ENCODE data around the gene RAB11FIP3.
A peak's percentile ranks its signal among the peaks of the same experiment; 100 is the strongest.
"Not testable (repeated sequence)": the region's sequence is repeated elsewhere in the genome, so short reads cannot be mapped to it uniquely, and the experiment has no call there.

Gene RAB11FIP3

GRCh38 chr16:469459-469858 lies 44.0 kb downstream of the RAB11FIP3 start:
- DNase-seq = not testable (repeated sequence)

DNA sequence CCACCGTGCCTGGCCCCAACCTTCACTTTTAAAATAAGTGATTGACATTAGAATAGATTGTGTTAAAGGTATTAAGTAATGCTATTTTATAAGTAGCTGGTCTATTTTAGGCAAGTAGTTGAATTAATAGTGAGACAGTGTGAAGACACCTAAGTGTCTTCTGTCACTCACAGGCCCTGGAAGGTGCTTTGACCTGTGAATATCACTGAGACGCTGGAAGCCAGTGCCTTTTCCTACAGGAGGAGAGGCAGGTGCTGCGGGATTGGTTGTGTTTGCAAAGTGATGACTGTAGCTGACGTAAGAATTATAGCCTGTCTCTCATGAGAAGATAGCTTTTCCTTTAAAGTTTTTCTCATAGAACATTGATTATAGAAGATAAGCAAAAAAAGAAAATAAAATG lies 45.0 kb downstream of the RAB11FIP3 start:
- DNase-seq = no peak

DNA sequence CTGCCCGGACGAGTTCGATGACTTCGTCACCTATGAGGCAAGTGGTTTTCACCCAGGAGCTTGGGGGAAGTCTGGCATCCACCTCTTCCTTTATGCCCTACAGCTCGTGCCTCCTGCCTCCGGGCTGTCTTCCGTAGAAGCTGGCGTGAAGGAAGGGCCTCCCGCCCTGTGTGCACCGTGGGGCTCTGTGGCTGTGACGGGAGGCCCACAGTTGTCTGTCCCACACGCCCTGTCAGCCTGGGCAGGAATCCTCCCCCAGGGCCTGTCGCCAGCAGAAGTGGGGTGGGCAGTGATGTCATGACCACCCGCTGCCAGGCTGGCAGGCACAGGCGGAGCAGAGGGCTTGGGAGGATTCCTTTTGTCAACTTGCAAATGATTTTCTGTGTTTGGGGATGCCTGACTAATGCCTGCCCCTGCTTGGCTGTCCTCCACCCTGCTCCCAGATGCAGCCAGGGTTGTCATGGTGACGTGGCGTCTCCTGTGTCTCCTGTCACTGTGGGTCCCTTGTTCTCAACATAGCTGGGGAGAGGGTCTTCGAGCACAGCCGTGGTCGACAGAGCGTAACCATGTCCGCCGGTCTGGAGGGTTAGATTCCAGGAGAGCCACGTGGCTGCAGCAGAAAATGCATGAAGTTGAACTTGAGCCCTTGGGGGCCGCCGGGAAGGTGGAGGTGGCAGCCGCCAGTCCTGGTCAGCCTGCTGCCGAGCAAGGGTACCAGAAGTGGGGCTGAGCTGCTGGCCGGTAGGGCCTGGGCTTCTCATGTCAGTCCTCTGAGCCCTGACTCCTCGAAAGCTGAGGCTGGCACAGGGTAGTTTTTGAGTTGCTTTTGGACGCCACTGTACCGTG lies 46.1 kb downstream of the RAB11FIP3 start:
- no peak for DNase-seq

DNA sequence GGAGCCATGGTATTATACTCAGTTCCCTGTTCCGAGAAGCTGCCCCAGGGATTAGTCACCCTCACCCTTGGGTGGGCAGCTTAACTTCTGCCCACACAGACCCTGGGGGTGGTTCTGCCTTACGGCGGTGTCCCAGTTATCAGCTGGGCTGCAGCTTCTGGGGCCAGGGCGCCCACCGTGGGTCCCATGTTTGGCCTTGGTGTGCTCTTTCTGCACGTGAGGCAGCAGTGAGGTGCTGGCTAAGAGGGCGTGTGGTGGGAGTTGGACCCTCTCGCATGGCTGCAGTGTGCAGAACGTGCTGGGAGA lies 46.7 kb downstream of the RAB11FIP3 start:
- DNase-seq = no peak

DNA sequence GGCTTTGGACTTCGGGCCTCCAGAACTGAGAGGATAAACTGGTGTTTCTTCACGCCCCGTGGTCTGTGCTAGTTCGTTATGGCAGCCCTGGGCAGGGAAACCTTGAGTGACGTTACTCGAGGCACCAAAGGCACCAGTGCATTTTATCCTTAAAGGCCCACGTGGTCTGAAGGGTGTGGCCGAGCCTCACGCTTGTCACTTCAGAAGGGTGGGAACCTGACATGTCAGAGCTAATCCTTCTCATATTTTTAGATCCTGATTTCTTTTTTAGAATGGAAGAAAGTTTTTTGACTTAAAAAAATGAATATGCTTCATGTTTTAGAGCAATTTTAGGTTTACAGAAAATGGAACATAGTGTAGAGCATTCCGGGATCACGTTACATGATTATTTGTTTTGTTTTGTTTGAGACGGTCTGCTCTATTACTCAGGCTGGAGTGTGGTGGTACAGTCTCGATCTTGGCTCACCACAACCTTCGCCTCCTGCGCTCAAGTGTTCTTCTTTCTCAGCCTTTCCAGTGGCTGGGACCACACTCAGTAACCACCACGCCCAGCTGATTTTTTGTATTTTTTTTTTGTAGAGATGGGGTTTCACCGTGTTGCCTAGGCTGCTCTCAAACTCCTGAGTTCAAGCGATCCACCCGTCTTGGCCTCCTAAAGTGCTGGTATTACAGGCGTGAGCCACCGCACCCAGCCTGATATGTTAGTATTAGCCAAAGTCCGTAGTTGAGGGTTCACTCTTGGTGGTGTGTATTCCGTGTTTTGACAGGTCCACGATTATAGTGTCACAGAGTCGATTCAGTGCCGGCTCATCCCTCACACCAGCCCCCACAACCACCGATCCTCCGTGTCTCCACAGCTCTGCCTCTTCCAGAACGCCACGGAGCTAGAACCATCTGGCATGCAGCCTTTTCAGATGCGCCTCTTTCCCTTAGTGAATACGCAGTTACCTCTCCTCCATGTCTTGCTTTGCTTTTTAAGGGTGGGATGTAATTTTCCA lies 47.9 kb downstream of the RAB11FIP3 start:
- no peak for DNase-seq

DNA sequence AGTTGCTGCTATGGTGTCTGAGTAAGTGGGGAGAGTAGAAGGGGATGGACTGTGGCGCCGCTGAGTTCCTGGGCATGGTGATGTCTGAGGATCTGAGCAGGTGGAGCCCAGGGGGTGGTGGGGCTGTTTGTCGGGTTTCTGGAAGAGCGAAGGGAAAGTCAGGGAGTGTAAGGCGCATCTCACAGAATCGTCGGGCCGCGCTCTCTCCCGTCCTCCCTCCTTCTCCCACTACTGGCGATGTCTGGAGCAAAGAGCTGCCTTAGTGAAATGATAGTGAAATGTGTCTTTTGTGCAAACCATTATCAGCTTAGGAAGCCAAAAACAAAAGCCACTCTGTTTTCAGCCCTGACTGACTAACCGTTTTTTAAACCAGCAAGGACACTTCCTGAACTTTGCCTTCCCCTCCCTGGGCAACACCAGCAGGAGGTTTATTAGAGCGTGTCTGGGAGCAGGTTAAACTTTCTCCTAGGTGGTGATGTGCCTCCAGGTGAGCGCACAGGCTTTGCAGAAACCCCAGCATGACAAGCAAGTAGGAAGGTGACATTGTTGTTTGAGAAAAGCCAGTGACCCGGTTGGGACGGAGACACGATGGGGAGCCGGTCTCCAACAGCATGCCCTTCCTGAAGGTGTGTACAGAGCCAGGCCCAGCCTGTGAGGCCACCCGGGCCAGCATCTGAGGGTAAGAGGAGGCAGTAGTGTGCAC lies 49.1 kb downstream of the RAB11FIP3 start:
- no peak for DNase-seq

DNA sequence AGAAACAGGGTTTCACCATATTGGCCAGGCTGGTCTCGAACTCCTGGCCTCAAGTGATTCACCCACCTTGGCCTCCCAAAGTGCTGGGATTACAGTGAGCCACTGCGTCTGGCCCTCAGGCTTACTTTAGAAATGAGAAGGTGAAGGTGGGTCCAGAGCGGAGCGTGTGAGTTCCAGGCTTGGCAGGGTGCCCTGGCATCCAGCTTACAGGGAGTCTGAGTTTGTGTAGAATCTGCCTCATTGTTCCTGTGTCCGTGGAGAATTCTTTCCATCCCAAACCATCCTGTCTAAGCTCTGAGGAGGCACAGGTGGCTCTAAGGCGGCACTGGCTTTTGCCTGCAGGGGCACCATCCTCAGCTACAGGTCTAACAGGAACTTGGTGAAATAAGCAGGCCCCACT lies 50.6 kb downstream of the RAB11FIP3 start:
- no peak for DNase-seq

DNA sequence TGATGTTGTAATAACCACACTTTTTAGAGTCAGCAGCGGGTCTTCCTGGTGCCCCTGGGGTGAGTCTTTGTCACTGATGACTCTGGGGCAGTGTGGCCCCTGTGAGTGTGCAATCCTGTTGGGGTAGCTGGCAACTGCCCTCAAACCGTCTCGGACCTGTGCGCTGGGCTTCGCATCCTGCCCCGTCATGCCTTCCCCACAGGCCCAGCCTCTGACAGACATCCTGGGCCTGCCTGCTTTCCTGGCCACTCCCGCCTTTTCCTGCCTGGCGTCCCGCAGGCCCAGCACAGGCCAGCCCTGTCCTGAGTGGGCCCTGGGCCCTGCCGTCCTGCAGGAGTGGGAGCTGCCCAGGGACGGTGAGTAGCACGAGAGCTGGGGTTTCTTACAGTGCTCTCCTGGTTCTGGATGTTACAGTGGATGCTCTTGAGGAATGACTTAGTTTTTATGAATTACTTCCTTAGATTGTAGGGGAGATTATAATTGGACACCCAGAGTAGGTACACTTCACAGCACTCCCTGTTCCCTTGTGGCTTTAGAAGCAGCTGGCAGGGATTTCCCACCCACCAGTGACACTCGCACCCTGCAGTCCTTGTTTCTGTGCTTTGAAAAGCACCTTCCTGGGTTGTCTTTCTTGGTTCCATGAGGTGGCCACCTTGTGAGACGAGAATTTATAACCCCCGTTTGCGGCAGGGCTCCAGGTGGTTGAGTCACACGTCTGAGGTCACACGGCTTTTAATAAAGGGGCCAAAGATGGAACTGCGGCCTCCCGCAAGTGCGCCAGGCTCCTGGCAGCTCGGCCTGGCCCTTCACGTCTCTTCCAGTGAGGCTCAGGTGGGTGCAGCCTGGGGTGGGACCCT lies 52.1 kb downstream of the RAB11FIP3 start:
- DNase-seq = no peak

DNA sequence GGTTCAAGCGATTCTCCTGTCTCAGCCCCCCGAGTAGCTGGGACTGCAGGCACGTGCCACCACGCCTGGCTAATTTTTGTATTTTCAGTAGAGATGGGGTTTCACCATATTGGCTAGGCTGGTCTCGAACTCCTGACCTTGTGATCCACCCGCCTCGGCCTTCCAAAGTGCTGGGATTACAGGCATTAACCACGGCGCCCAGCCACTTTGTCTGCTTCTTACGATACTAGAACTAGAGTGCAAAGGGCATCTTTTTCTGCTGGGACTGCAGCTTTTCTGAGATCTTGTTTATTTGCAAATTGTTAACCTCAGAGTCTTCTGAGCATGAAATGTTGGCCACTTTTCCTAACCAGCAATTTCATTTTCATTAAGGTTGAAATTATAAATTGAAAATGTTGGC lies 52.8 kb downstream of the RAB11FIP3 start:
- DNase-seq = not testable (repeated sequence)

- DNase-seq = no peak
These were observed 57.2 kb downstream of the RAB11FIP3 start for GRCh38 chr16:482468-483185.

DNA sequence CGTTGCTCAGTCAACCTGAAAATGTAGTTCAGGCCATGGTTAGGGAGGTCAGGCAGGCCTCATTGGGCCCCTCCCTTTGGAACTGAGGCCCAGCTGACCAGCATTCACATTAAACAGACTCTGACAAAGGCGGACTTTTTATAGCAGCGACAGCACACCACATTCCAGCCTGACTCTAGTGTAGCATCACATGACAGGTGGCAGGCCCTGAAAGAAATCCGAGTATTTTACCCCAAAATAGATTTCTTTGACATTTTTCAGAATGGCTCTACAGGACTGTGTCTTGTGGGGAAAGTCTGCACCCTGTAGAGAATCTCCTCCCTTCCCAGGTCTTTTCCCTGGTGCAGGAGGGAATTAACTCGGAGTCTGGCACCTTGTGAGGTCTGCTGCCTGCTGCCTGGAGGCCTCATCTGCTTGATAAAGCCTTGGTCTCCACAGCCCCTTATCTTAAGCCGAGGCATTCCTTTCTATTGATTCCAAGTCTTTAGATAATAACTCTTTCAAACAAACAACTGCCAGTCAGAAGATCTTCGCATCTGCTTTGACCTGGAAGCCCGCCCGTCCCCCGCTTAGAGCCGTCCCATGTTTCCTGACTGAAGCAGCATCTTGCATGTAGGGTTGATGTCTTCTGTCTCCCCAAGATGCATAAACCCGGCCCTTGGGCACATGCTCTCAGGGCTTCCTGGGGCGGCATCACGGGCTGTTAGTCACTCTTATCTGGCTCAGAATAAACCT lies 58.1 kb downstream of the RAB11FIP3 start:
- DNase-seq = no peak

DNA sequence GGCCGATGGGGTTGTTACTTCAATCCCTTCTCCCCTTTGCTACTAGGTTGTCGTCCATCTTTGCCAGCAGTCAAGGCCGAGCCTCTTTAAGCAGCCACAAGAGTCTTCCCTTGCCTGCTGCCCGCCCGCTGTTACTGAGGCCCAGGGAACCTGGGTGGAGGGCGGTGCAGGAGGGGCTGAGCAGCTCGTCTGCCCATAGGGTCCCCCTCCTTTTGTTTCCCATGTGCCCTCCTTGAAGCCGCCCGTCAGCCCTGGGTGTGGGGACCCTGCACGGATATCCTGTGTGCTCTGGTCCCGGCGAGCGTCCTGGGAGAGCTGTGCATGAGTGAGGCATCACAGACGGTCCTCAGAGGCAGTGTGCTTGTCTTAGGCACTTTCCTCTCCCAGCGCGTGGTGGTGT lies 64.2 kb downstream of the RAB11FIP3 start:
- DNase-seq = no peak

DNA sequence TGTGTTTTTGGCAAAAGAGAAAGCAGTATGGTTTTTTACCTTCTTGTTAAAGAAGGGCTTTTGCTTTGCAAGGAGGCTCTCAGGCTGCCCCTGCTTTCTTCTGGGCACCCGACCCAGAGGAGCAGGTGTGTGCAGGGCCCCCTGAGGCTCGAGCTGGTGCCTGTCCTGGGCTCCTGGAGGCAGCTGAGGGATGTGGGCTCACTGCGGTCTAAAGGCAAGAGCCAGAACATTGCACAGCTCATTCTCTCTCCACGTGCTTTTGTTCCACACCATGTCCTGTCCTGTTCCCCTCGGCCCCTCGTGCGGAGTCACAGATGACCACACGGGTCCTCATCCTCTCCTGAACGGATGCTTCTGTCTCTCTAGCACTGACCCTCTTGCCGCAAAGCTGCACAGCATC lies 65.3 kb downstream of the RAB11FIP3 start:
- no peak for DNase-seq

DNA sequence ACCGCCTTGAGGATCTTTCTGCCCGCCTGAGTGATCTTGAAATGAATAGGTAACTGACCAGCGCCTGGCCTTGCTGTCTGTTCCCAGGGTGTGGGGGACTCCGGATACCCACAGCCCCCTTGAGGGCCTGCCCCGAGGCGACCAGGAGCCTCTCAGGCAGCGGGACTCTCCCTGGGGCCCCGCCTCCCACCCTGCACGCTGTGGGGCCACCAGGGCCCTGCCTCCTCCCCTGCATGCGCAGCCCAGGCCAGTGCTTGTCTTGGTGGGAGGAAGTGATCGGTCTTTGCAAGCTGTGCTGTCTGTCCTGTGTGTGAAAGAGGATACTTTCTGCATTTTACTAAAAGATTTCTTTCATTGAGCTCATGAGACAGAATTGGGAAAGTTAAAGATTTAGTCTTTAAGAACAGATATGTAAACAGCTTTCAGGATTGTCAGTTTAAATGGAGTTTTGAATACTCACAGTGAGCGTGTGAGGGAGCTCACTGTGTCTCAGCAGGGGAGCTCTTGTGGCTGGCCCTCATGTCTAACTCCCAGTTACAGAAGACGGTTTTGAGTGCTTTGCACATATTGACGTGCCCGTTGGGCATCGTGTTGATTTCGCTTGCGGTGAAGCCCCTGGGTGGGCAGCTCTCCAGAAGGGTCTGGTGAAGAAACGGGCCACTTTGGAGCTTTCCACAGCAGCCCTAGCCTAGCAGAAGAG lies 65.9 kb downstream of the RAB11FIP3 start:
- DNase-seq = no peak

DNA sequence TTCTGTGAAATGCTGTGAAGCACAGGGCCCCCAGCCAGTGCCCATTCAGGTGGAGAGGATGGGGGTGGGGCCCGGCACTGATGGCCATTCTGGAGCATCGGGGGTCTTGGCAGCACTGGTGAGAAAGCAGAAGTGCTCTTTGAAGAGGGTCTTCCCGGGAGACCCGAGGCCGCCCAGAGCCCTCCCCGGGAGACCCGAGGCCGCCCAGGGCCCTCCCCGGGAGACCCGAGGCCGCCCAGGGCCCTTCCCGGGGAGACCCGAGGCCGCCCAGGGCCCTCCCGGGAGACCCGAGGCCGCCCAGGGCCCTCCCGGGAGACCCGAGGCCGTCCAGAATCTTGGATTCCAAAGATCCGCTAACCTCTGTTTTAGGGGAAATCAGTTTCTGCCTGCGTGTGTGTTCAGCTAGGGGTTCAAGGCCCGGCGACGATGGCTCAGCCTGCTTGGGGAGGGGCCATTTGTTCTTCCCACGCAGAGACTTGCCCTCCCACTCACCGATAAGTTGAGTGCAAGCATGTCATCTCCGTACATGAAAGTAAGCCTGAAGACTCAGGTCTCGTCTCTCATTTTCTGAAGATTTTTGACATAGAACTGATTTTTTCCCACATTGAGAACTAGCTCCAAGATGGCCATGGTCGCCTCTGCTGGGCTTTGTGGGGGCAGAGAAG lies 66.9 kb downstream of the RAB11FIP3 start:
- no peak for DNase-seq

GRCh38 chr16:494676-495075 lies 69.2 kb downstream of the RAB11FIP3 start:
- DNase-seq = not testable (repeated sequence)

- peak; percentile 30 for DNase-seq
These were observed 69.8 kb downstream of the RAB11FIP3 start for GRCh38 chr16:495127-495748.

DNA sequence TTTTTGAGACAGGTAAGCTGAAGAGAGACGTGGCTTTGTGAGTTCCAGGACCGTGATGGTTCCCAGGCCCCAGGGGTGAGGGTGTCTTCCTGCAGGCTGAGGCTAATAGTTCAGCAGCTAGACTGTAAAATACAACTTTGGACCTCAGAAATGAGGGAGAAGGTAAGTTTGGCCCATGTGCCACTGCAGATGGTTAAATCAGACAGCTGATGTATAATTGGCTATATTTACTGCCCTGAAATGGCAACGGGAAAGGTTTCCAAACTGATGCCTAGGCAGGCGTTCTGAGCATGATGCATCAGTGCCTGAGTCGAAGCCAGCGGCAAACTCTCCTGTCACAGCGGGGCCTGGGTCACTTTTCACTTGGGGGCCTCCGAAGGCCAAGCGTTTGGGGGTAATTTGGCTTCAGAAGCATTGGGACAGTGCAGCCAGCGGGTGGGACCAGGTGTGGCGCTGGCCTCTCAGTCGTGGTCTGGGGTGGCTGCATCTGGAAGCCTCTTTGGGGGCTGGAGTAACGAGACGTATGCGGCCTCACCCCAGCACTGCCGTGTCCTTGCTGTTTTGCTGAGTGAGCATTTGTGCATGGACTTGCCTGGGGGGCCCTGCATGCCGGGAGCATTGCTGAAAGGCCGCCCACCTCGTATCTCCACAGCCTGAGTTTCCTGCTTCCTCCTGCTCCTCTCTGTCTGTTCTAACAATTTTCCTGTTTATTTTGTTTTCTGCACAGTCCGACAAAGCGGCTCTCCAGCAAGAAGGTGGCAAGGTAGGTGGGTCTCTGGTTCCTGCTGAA lies 70.8 kb downstream of the RAB11FIP3 start:
- no peak for DNase-seq

Measured in HCEC 1CT (cell line).